Measurements from ENCODE around the gene ANKS1B.

DNA sequence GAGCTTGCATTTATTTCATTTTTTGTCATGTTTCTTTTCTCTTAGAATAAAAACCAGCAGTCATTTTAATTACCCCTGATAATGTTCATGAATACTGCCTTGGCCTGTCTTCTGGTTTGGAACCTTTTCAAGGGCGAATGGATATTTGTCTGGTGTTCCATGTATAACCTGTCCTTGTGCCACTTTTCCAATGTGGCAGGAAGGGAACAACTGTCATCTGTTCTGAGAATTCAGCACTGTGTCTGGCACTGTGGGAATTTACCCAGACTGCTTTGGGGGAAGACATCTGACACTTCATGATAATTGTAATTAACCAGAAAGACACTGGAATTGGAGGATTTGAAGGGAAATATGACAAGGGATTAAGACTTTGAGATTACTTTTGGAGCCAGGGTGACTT, 986.8 kb downstream of the ANKS1B start:
- no peak for TF ChIP-seq ZNF221 (tag by site-specific recombination; IDR thresholded peaks at IDR 0.05; ENCODE audit: borderline replicate concordance)
- TF ChIP-seq, protein P1, sequence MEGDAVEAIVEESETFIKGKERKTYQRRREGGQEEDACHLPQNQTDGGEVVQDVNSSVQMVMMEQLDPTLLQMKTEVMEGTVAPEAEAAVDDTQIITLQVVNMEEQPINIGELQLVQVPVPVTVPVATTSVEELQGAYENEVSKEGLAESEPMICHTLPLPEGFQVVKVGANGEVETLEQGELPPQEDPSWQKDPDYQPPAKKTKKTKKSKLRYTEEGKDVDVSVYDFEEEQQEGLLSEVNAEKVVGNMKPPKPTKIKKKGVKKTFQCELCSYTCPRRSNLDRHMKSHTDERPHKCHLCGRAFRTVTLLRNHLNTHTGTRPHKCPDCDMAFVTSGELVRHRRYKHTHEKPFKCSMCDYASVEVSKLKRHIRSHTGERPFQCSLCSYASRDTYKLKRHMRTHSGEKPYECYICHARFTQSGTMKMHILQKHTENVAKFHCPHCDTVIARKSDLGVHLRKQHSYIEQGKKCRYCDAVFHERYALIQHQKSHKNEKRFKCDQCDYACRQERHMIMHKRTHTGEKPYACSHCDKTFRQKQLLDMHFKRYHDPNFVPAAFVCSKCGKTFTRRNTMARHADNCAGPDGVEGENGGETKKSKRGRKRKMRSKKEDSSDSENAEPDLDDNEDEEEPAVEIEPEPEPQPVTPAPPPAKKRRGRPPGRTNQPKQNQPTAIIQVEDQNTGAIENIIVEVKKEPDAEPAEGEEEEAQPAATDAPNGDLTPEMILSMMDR (tag by site-specific recombination; IDR thresholded peaks at IDR 0.05) = no peak
- TF ChIP-seq, protein P2, sequence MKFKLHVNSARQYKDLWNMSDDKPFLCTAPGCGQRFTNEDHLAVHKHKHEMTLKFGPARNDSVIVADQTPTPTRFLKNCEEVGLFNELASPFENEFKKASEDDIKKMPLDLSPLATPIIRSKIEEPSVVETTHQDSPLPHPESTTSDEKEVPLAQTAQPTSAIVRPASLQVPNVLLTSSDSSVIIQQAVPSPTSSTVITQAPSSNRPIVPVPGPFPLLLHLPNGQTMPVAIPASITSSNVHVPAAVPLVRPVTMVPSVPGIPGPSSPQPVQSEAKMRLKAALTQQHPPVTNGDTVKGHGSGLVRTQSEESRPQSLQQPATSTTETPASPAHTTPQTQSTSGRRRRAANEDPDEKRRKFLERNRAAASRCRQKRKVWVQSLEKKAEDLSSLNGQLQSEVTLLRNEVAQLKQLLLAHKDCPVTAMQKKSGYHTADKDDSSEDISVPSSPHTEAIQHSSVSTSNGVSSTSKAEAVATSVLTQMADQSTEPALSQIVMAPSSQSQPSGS (tag by site-specific recombination; IDR thresholded peaks at IDR 0.05; ENCODE audit: low read depth) = no peak
- TF ChIP-seq, protein P3, sequence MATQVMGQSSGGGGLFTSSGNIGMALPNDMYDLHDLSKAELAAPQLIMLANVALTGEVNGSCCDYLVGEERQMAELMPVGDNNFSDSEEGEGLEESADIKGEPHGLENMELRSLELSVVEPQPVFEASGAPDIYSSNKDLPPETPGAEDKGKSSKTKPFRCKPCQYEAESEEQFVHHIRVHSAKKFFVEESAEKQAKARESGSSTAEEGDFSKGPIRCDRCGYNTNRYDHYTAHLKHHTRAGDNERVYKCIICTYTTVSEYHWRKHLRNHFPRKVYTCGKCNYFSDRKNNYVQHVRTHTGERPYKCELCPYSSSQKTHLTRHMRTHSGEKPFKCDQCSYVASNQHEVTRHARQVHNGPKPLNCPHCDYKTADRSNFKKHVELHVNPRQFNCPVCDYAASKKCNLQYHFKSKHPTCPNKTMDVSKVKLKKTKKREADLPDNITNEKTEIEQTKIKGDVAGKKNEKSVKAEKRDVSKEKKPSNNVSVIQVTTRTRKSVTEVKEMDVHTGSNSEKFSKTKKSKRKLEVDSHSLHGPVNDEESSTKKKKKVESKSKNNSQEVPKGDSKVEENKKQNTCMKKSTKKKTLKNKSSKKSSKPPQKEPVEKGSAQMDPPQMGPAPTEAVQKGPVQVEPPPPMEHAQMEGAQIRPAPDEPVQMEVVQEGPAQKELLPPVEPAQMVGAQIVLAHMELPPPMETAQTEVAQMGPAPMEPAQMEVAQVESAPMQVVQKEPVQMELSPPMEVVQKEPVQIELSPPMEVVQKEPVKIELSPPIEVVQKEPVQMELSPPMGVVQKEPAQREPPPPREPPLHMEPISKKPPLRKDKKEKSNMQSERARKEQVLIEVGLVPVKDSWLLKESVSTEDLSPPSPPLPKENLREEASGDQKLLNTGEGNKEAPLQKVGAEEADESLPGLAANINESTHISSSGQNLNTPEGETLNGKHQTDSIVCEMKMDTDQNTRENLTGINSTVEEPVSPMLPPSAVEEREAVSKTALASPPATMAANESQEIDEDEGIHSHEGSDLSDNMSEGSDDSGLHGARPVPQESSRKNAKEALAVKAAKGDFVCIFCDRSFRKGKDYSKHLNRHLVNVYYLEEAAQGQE (tag by site-specific recombination; IDR thresholded peaks at IDR 0.05) = no peak
- TF ChIP-seq OVOL3 (tag by site-specific recombination; IDR thresholded peaks at IDR 0.05) = no peak
- TF ChIP-seq, protein P4, sequence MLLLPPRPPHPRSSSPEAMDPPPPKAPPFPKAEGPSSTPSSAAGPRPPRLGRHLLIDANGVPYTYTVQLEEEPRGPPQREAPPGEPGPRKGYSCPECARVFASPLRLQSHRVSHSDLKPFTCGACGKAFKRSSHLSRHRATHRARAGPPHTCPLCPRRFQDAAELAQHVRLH (tag by site-specific recombination; IDR thresholded peaks at IDR 0.05) = no peak

Measured in HEK293 (cell line).